Muscle of leg (tissue), 11 donors: ENCODE results near the gene CHN2. TPM values are rescaled to one million over a fixed set of nuclear protein-coding genes. Genes with fewer than 3 reads are reported as not detected.

Experiments used
- DNase-seq: peaks from one replicate; pipeline ENCODE4 v3.0.0; 2013
- H3K27ac ChIP-seq: one replicate; pipeline ENCODE4 v1.5.1; 2013; ENCODE audit warnings: mild to moderate bottlenecking, low read length, control low read depth
- H3K27me3 ChIP-seq: one replicate; pipeline ENCODE4 v1.6.1; 2013; ENCODE audit warnings: low read length; ENCODE audit not compliant: control insufficient read depth, insufficient read depth
- H3K36me3 ChIP-seq: one replicate; pipeline ENCODE4 v1.6.1; 2013; ENCODE audit warnings: low read length; ENCODE audit not compliant: control insufficient read depth, insufficient read depth
- H3K4me1 ChIP-seq: one replicate; pipeline ENCODE4 v1.6.1; 2013; ENCODE audit warnings: low read length; ENCODE audit not compliant: control insufficient read depth, insufficient read depth
- H3K4me3 ChIP-seq: one replicate; pipeline ENCODE4 v1.5.1; 2013; ENCODE audit warnings: low read length, control low read depth
- H3K9me3 ChIP-seq: replicated peaks from 2 replicates; pipeline ENCODE4 v1.6.1; 2013; ENCODE audit warnings: low read depth, low read length; ENCODE audit not compliant: control insufficient read depth
- WGBS: methylation state at CpG from one replicate; pipeline ENCODE4 v1.1.5; 2013; ENCODE audit warnings: missing lambda C conversion rate; ENCODE audit not compliant: insufficient coverage; 5-methylcytosine and 5-hydroxymethylcytosine counted together
- polyA plus RNA-seq, 8 donors: library from polyadenylated mRNA; unstranded; fragments of 120-200 nt; gene quantifications; one replicate each; pipeline versions ENCODE4 v1.2.1 to v1.2.3, GENCODE V29; 2013; ENCODE audit warnings: inconsistent platforms in 1 of 8, low replicate concordance in 1 of 8; ENCODE audit not compliant: insufficient read length in 8 of 8, insufficient read depth in 1 of 8
- total RNA-seq: library from RNA; stranded (reverse); fragments of 120-200 nt; gene quantifications from one replicate; pipeline ENCODE4 v1.2.4, GENCODE V29; 2013

Gene CHN2
- total and polyA plus RNA-seq, 9 donors: 7.6 to 18.2 (median 10.2) TPM

DNA sequence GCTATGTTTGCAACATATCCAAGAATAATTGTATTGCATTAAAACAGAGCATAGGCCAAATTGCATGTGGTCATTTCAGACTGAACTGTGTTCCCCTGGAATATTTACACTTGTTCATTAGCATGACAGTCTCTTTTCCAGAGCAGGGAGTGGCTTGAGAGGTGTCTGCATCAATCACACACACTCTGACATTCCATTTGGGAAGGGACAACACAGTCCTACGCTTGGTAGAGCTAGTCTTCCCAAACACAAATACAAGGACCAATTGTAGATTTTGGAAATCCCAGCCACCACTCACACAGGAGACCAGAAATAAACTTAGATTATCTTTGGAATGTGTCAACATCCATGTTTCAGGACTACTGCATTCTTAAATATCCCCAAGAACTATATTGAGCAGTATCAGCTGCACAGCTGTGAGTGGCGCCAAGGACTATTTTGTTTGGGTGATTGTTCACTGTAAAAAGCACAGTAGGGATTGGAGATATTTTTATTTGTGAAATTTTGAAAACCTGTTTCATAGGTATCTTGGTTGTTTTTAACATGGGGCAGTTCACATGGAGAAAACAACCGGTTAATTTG lies 275.5 kb downstream of the CHN2 start:
- peaks cover 3% of the 10 kb centered on the region for H3K4me1 ChIP-seq
- no peak overlapping the region for H3K27ac ChIP-seq
- DNase-seq: no peak
- H3K4me3 ChIP-seq: no peak overlapping the region
- no peaks in the 10 kb centered on the region for H3K27me3 ChIP-seq
- 60% methylated on average over 1 of the region's 3 CpGs for WGBS
- no peaks in the 10 kb centered on the region for H3K9me3 ChIP-seq
- H3K36me3 ChIP-seq: no peaks in the 10 kb centered on the region

DNA sequence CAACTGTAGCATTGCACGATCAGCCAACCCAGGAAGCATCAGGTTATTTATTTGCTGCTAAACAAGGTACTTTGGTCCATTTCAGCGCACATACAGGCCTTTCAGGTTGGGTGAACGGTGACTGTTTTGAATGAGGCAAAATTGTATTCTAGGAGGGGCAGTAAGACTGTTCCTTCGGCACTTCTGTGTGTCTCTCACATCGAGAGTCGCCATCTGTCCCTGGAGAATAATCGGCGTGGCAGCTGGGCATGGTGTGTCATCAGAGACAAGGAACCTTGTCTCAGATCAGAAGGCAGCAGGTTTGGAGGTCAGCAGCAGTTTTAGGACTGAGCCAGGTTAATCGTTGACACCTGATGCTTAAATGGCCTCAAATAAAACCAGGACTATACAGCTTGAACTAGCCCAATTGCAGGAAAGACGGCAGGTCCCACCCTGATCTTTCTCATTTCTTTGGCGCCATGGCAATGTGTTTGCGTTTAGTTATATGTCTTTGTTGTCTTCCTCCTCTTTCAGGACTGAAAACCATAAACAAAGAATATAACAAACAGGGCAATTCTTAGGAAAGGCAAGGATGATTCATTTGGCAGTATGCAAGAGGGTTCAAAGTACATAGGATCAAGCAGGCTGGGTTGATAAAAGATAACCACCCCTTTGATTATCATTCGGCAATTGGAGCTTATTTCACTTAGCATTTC lies 277.0 kb downstream of the CHN2 start:
- no peaks in the 10 kb centered on the region for H3K27me3 ChIP-seq
- WGBS: 72% methylated on average over 9 of the region's 13 CpGs
- no peaks in the 10 kb centered on the region for H3K36me3 ChIP-seq

DNA sequence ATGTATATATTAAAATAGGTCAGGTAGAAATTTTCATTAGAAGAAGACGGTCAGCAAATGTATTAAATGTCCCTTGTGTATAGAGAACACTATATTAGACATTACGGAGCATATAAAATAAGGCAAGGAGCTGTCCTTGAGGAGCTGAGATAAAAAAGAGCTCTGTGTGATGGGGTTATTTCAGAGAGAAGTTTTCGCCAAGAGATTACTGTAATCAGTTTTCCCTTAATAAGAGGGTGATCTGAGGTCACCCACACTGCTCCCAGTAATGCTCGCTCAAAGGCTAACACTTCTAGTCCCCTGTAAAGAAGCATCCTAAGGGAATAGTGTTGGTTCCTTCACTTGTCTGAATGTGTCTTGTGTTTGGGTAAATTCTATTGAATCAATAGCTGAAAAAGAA lies 282.3 kb downstream of the CHN2 start:
- no peaks in the 10 kb centered on the region for H3K27me3 ChIP-seq
- H3K27ac ChIP-seq: no peak overlapping the region
- H3K36me3 ChIP-seq: no peaks in the 10 kb centered on the region
- DNase-seq: no peak
- H3K4me3 ChIP-seq: no peak overlapping the region
- no CpG with 5 or more reads among the region's 4 CpGs for WGBS
- no peaks in the 10 kb centered on the region for H3K9me3 ChIP-seq
- H3K4me1 ChIP-seq: peaks cover 5% of the 10 kb centered on the region

More for the DNA sequence above, 277.0 kb downstream of the CHN2 start:
- H3K4me1 ChIP-seq: peaks cover 3% of the 10 kb centered on the region
- no peak for DNase-seq
- H3K27ac ChIP-seq: no peak overlapping the region
- H3K9me3 ChIP-seq: no peaks in the 10 kb centered on the region
- no peak overlapping the region for H3K4me3 ChIP-seq

DNA sequence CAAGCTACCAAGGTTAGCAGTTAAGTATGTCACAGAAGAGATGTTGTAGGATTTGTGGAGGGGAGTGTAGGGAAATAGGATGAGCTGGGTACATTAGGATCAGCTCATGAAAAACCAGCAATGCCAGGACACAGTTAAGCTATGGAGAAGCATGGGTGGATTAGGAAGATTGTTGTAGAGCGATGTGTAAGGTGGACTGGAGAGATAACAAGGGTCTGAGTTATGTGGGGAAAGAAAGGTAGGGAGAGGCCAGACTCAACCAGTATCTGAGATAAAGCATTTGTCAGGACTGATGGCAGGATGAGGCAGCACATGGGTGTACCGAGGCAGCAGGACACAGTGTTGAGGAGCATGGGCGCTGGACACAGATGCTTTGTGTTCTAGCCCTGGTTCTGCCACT lies 283.7 kb downstream of the CHN2 start:
- Histone ChIP-seq H3K27ac (no peak overlapping the region), H3K4me1 (peaks cover 5% of the 10 kb centered on the region), H3K36me3 (no peaks in the 10 kb centered on the region), H3K4me3 (no peak overlapping the region), H3K27me3 (no peaks in the 10 kb centered on the region), H3K9me3 (no peaks in the 10 kb centered on the region)
- 94% methylated on average over 3 of the region's 3 CpGs for WGBS
- DNase-seq: no peak

DNA sequence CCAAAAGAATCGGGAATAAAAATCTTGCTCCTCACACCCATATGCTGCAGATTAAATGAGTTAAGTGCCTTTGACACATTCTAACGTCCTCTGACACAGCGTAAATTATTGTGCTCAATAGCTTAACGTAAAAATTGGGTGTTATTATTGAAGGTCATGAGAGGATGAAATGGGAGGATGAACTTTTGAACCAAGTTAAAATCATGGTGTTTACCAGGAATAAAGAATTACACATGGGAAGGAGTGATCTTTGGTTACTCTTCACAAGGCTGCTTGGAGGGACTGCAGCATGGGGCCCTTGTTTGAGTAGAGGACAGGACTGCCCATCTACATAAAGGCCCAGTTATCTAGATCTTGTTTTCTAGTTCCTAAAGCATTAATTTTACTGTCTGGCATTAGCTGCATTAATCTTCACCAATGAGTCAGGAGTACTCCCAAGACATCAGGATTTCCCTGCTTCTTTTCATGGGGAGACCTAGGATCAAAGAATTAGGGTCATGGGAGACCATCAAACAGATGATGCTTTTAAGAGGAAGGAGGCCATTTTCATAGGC lies 284.2 kb downstream of the CHN2 start:
- WGBS: no CpG with 5 or more reads among the region's 4 CpGs
- H3K9me3 ChIP-seq: no peaks in the 10 kb centered on the region
- no peak overlapping the region for H3K27ac ChIP-seq
- H3K4me1 ChIP-seq: peaks cover 5% of the 10 kb centered on the region
- DNase-seq: no peak
- no peaks in the 10 kb centered on the region for H3K27me3 ChIP-seq
- H3K36me3 ChIP-seq: no peaks in the 10 kb centered on the region
- H3K4me3 ChIP-seq: no peak overlapping the region

DNA sequence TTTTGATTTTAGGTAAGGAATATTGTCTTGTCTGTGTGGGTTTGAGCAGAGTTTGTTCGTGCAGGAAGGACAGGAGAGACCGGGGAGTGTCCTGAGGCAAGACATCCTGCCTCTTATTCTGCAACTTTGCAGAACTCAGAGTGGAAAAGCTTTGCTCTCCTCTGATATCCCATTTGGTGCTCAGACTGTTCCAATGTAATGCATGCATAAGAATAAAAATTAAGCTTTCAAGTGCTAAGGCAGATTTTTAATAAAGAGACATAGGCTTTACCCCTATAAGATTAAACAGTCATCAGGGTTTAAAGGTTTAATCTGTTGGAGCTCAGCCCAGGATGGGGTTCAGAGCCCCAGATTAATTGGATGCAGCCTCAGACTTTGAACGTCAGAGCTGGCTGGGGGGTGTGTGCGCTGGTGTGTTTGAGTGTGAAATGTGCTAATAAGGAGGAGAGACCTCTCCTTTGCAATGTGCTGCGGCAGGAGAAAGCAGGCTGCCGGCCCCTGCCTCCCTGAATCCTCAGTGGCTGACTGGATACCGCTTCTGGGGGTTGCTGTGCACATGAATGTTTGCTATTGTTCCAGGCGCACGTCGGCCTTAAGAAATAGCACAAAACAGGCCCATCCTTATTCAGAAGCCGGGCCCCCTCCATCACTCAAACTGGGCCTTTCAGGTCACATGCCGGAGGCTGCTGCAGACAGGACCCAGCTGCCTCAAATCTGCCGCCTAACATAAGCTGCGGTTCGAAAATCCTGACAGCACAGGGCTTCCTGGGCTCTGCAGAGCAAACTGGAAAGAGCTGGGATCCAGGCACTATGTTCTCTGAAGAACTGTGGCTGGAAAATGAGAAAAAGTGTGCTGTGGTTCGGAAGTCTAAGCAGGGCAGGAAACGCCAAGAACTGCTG lies 285.0 kb downstream of the CHN2 start:
- no peak overlapping the region for H3K4me3 ChIP-seq
- H3K4me1 ChIP-seq: peaks cover 5% of the 10 kb centered on the region

DNA sequence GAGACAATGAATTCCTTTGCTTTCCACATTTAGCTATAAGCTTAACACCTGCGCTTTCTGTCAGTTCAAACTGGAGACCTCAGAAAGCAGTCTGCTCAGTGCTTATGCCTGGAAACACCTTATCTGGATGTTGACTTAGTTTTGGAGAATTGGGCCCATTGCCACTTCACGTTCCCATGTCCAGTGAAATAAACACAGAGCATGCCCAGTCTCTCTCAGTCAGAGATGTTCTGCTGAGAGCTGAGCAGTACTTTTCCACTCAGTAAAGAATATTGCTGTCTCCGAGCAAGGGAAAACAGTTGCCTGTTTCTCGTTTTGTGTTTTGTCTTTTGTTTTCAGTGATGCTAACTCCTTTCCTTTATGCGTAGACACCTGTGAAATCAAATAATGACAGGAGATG lies 285.9 kb downstream of the CHN2 start:
- no peaks in the 10 kb centered on the region for H3K36me3 ChIP-seq
- H3K4me1 ChIP-seq: peaks cover 8% of the 10 kb centered on the region
- H3K27ac ChIP-seq: no peak overlapping the region
- H3K4me3 ChIP-seq: no peak overlapping the region
- 80% methylated on average over 3 of the region's 5 CpGs for WGBS
- H3K27me3 ChIP-seq: no peaks in the 10 kb centered on the region
- H3K9me3 ChIP-seq: no peaks in the 10 kb centered on the region
- peak; percentile 32 for DNase-seq

More for the DNA sequence above, 285.0 kb downstream of the CHN2 start:
- no peak for DNase-seq
- WGBS: 35% methylated on average over 15 of the region's 17 CpGs
- H3K36me3 ChIP-seq: no peaks in the 10 kb centered on the region
- H3K27me3 ChIP-seq: no peaks in the 10 kb centered on the region
- no peak overlapping the region for H3K27ac ChIP-seq
- H3K9me3 ChIP-seq: no peaks in the 10 kb centered on the region

DNA sequence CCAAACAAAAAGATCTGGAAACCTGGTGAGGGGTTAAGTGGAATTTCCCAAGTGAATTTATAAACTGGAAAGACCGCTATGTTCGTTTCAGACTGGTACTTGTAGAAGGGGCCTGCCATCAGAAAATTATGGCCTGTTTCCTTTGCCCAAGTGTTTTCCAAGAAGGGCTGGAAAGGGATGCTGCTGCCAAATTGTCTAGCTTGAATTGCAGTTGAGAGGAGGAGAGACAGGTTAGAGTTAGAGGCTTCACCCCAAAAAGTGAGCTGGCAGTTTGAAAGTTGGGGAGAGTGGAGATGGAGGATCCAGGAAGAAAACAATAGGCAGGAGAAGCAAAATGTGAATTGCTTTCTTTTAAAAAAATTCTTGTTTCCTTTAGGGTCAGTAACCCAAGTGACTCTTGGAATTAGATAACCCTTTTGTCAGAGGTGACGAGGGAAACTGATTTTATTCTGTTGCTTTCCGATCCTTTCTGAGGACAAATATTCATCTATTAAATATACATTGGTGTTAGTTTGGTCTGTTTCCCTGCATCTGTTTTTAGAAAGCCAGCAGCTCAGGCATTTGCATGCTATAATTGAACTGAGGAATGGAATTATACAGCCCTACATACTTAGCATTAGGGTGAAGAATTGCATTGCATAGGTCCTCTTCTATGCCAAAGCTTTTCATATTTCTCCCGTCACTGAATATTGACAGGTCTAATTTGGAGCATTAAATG lies 286.5 kb downstream of the CHN2 start:
- Histone ChIP-seq H3K27ac (no peak overlapping the region), H3K27me3 (no peaks in the 10 kb centered on the region), H3K9me3 (no peaks in the 10 kb centered on the region), H3K36me3 (no peaks in the 10 kb centered on the region), H3K4me1 (peaks cover 9% of the 10 kb centered on the region), H3K4me3 (no peak overlapping the region)
- no peak for DNase-seq
- 24% methylated on average over 2 of the region's 5 CpGs for WGBS

DNA sequence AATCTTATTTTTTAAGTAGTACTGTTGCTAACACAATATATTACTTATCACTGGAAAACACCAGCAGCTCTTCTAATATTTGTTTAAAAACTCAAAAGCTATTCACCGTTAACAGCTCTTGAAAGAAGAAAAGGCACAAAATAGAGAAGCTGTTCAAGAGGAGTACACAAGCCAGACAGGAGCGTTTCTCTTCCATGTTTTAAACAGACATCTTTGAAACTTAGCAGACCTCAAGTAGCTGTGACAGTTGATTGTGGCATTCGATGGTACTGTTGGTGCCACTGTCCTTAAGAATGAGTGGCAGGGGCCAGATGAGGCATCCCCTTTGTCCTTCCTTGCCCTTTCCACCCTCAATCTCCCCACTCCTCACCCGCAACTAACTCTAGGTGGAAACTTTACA lies 287.5 kb downstream of the CHN2 start:
- Histone ChIP-seq H3K27me3 (no peaks in the 10 kb centered on the region), H3K4me3 (no peak overlapping the region), H3K27ac (no peak overlapping the region), H3K9me3 (no peaks in the 10 kb centered on the region), H3K4me1 (peaks cover 11% of the 10 kb centered on the region), H3K36me3 (no peaks in the 10 kb centered on the region)
- 100% methylated on average over 1 of the region's 4 CpGs for WGBS
- no peak for DNase-seq
